ENCODE results near the gene FRY.

DNA sequence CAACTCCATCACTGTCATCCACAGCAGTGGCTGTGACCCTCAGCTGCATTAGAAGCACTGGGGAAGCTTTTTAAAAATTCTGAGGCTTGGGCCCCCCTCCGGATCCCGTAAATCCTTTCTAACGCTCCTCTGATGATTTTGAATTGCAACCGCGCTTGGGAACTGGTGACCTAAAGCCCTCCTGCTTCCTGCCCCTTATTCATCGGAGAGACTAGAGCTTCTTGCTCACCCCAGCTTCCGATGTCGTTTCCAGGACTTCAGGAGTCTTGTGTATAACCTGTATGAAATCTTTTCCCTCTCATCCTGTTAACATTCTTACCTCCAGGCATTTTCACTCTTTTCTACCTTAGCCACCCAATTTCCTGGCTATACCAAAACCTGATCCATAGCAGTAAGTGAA, 268.8 kb downstream of the FRY start:
- TF ChIP-seq POLR2AphosphoS5 (IDR thresholded peaks at IDR 0.05; ENCODE audit: borderline replicate concordance, low read depth, low read length), result no peak
- TF ChIP-seq EZH2 (IDR thresholded peaks at IDR 0.05), result no peak
